ENCODE measurements around the gene TCF4. TPM values are rescaled to one million over a fixed set of nuclear protein-coding genes. Genes with fewer than 3 reads are reported as not detected.

Gene TCF4
- total RNA-seq, 6 donors from 2014 or later: 70.6 to 115 (median 92.4) TPM

GRCh38 chr18:55372209-55372608 is 215.8 kb downstream of the TCF4 start:
- DNase-seq (no peak), ATAC-seq (ENCODE audit: low FRiP score in 2 of 2) (no peak)
- 85 to 89% methylated on average over 2 of the region's 2 CpGs for WGBS, 2 donors
- Histone ChIP-seq H3K36me3 (no peaks in the 10 kb centered on the region), H3K27ac (no peak overlapping the region), H3K4me1 (no peaks in the 10 kb centered on the region), H3K9me3 (no peaks in the 10 kb centered on the region), H3K27me3 (no peaks in the 10 kb centered on the region), H3K4me3 (no peak overlapping the region)
- TF ChIP-seq POLR2A (IDR thresholded peaks at IDR 0.05): no peak
- TF ChIP-seq POLR2AphosphoS5 (IDR thresholded peaks at IDR 0.05): no peak
- no peak for TF ChIP-seq CTCF (IDR thresholded peaks at IDR 0.05)
- TF ChIP-seq EP300 (IDR thresholded peaks at IDR 0.05): no peak

DNA sequence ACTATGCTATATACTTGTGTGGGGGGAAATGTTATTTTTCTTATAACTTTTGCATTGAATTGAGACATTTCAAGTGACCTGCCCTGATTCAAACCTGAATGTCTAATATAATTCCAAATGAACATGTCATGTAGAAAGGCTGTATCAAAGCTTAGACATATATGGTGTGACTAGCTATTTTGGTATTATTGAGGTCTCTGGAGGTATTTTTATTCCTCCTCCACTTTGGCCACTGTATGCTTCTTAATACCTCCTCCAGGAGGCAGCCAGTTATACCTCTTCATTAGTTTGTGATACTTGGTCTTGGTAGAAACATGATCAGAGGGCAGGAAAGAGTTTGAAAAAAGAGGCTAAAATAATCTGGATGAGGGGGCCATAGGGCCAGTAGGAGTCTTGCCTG is 217.1 kb downstream of the TCF4 start:
- H3K27ac ChIP-seq: no peak overlapping the region
- TF ChIP-seq CTCF (IDR thresholded peaks at IDR 0.05) (no peak), POLR2A (IDR thresholded peaks at IDR 0.05) (no peak), EP300 (IDR thresholded peaks at IDR 0.05) (no peak)
- DNase-seq: no peak
- no peaks in the 10 kb centered on the region for H3K4me1 ChIP-seq
- no peak overlapping the region for H3K4me3 ChIP-seq
- H3K36me3 ChIP-seq: no peaks in the 10 kb centered on the region
- no peaks in the 10 kb centered on the region for H3K9me3 ChIP-seq
- no peaks in the 10 kb centered on the region for H3K27me3 ChIP-seq
- no peak for ATAC-seq (ENCODE audit: low FRiP score in 2 of 2)

DNA sequence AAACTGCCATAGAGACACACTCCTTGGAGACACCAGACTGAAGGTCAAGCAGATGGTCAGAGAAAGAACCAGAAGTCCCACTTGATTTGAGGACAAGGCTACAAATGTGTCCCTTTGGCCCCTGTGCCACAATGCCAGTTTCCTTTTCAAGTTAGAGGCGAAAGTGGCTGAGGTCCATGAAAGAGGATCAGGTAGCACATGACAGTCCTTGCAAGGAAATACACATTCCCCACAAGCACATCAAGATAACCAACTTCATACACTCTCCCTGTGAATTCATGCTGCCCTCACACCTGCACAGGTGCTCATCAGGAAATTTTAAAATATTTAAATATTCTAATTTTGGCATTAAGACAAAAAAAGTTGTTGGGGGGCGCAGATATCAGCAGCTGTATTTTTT is 218.6 kb downstream of the TCF4 start:
- H3K4me1 ChIP-seq: no peaks in the 10 kb centered on the region
- H3K4me3 ChIP-seq: no peak overlapping the region
- no peaks in the 10 kb centered on the region for H3K36me3 ChIP-seq
- DNase-seq (no peak), ATAC-seq (ENCODE audit: low FRiP score in 2 of 2) (no peak)
- no peak overlapping the region for H3K27ac ChIP-seq
- 90 to 92% methylated on average over 2 of the region's 2 CpGs for WGBS, 2 donors
- H3K9me3 ChIP-seq: no peaks in the 10 kb centered on the region
- no peaks in the 10 kb centered on the region for H3K27me3 ChIP-seq
- no peak for TF ChIP-seq CTCF (IDR thresholded peaks at IDR 0.05)
- TF ChIP-seq POLR2A (IDR thresholded peaks at IDR 0.05): no peak
- no peak for TF ChIP-seq EP300 (IDR thresholded peaks at IDR 0.05)
- TF ChIP-seq POLR2AphosphoS5 (IDR thresholded peaks at IDR 0.05): no peak

DNA sequence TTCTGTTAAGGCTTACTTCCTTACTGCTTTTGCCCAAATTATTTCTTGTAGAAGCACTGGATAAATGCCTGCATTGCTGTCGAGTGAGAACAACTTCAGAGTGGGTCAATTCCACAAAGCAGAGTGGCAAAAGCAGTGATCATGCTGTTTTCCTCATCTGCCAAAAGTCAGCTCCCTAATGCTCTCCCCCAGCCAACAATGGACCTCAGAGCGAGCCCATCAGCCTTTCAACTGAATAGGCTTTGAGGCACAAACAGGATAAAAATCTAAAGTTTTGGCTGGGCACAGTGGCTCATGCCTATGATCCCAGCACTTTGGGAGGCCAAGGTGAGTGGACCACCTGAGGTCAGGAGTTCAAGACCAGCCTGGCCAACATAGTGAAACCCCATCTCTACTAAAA is 222.7 kb downstream of the TCF4 start:
- H3K27me3 ChIP-seq: no peaks in the 10 kb centered on the region
- H3K36me3 ChIP-seq: no peaks in the 10 kb centered on the region
- H3K27ac ChIP-seq: no peak overlapping the region
- no peak for DNase-seq
- no peak overlapping the region for H3K4me3 ChIP-seq
- H3K4me1 ChIP-seq: no peaks in the 10 kb centered on the region
- 40 to 68% methylated on average over 1 to 2 of the region's 2 CpGs for WGBS, 2 donors
- no peak for TF ChIP-seq EP300 (IDR thresholded peaks at IDR 0.05)
- TF ChIP-seq POLR2AphosphoS5 (IDR thresholded peaks at IDR 0.05): no peak
- ATAC-seq (ENCODE audit: low FRiP score in 2 of 2): no peak
- no peaks in the 10 kb centered on the region for H3K9me3 ChIP-seq

GRCh38 chr18:55362303-55362702 is 225.7 kb downstream of the TCF4 start:
- TF ChIP-seq CTCF (IDR thresholded peaks at IDR 0.05) (no peak), EP300 (IDR thresholded peaks at IDR 0.05) (no peak), POLR2A (IDR thresholded peaks at IDR 0.05) (no peak), POLR2AphosphoS5 (IDR thresholded peaks at IDR 0.05) (no peak)
- no peak for ATAC-seq (ENCODE audit: low FRiP score in 2 of 2)
- WGBS, 2 donors: 93 to 97% methylated on average over 3 of the region's 3 CpGs

More at GRCh38 chr18:55362303-55362702, 225.7 kb downstream of the TCF4 start:
- DNase-seq: no peak
- Histone ChIP-seq H3K27ac (no peak overlapping the region), H3K9me3 (no peaks in the 10 kb centered on the region), H3K27me3 (no peaks in the 10 kb centered on the region), H3K4me3 (no peak overlapping the region), H3K4me1 (no peaks in the 10 kb centered on the region), H3K36me3 (no peaks in the 10 kb centered on the region)

Measured in upper lobe of left lung (tissue), 6 donors.